Heart left ventricle (tissue), 16 donors: ENCODE measurements around the gene BTBD16. TPM values are rescaled to one million over a fixed set of nuclear protein-coding genes. Genes with fewer than 3 reads are reported as not detected.
A peak's percentile ranks its signal among the peaks of the same experiment; 100 is the strongest.

ENCODE experiments used
- ATAC-seq, 4 donors: fragments of 200-7000 bp; cut with Tn5 transposase; one replicate each; pipeline ENCODE4 v1.9.1; 2020 to 2022; ENCODE audit warnings: moderate library complexity in 4 of 4, mild to moderate bottlenecking in 3 of 4, moderate number of reproducible peaks in 1 of 4
- DNase-seq, 5 donors: peaks; one replicate each; pipeline ENCODE4 v3.0.0-alpha.2; 2020
- H3K27ac ChIP-seq, 12 donors: fragments of 200-600 bp; sonication (generic) in 4 of 12; one replicate each; pipeline versions ENCODE4 v1.5.0 to v1.8.0; 2016 to 2022; ENCODE audit warnings: mild to moderate bottlenecking in 2 of 12
- H3K27me3 ChIP-seq, 9 donors: fragments of 200-600 bp; sonication (generic) in 2 of 9; one replicate each; pipeline versions ENCODE4 v1.5.1 to v1.8.0; 2016 to 2022; ENCODE audit warnings: mild to moderate bottlenecking in 3 of 9
- H3K36me3 ChIP-seq, 9 donors: fragments of 200-600 bp; sonication (generic) in 2 of 9; one replicate each; pipeline versions ENCODE4 v1.5.0 to v1.8.0; 2018 to 2022; ENCODE audit warnings: mild to moderate bottlenecking in 2 of 9
- H3K4me1 ChIP-seq, 12 donors: fragments of 200-600 bp; sonication (generic) in 4 of 12; one replicate each; pipeline versions ENCODE4 v1.5.0 to v1.8.0; 2016 to 2022; ENCODE audit warnings: mild to moderate bottlenecking in 3 of 12
- H3K4me3 ChIP-seq, 12 donors: fragments of 200-600 bp; sonication (generic) in 4 of 12; one replicate each; pipeline versions ENCODE4 v1.5.0 to v1.8.0; 2017 to 2022; ENCODE audit warnings: mild to moderate bottlenecking in 9 of 12, moderate library complexity in 4 of 12
- H3K9me3 ChIP-seq, 12 donors: fragments of 200-600 bp; sonication (generic) in 4 of 12; one replicate each; pipeline versions ENCODE4 v1.5.0 to v1.8.0; 2016 to 2022; ENCODE audit warnings: mild to moderate bottlenecking in 1 of 12
- POLR2A ChIP-seq, 2 donors: fragments of 450-650 bp; IDR thresholded peaks; one replicate each; pipeline ENCODE4 v1.6.1; 2017; ENCODE audit warnings: antibody characterized with exemption in 2 of 2, mild to moderate bottlenecking in 2 of 2, moderate library complexity in 2 of 2
- WGBS, 4 donors: extraction: QIAGEN DNeasy Blood & Tissue Kit in 2 of 4; methylation state at CpG; one replicate each; pipeline versions ENCODE4 v1.1.5 to v1.1.7; 2013 to 2018; 5-methylcytosine and 5-hydroxymethylcytosine counted together
- intact Hi-C, 10 donors: fragments of 100-400 bp; cut with DNase I; formaldehyde crosslinking; loops; one replicate each; pipeline versions ENCODE4 v1.11.1 to v1.14.2; 2022
- polyA plus RNA-seq, 2 donors: library from polyadenylated mRNA; stranded (reverse); fragments of 200-250 nt; gene quantifications; one replicate each; pipeline ENCODE4 v1.2.3, GENCODE V29; 2013
- total RNA-seq, 9 donors: library from RNA; depleted of rRNA in 2 of 9; stranded (reverse); fragments of >200 nt in 2 of 9; fragmentation: NEBNext Ultra II Directional in 3 of 9; extraction: Animal tissue kit (Norgen Biotek cat#: 25700) in 3 of 9; gene quantifications; one replicate each; pipeline versions ENCODE4 v1.1.0 to v1.2.4, GENCODE V29; 2016 to 2023
- TF ChIP-seq, protein P1 (sequence below), 12 donors: fragments of 200-600 bp; sonication (generic) in 4 of 12; IDR thresholded peaks; one replicate each; pipeline versions ENCODE4 v1.5.0 to v1.8.0; 2018 to 2022; ENCODE audit warnings: antibody characterized with exemption in 12 of 12, mild to moderate bottlenecking in 5 of 12
- donor health status: ischemic (EF 13 %, LVEDD 7.1; RV severe dilation, severe dysfunction).
- donor health status: healthy with polysubstance abuse.
- donor health status: DM: no; HTN: yes; CAD: no.
- donor health status: DM: no; HTN: no; CAD: no.
- donor health status: ischemic (EF 25% LVEDD 6.9; RV normal size, moderate dysfunction).
- donor health status: ischemic (EF 25% LVEDD 5.7; RV mildly dilated, moderate dysfunction).
- donor health status: healthy.
- donor health status: DM: yes; HTN: yes; CAD: no.
- donor health status: ischemic (EF 35%, LVEDD 5.7; RV mildly dilated, moderate dysfunction).
- donor health status: nonischemic (EF 11% LVEDD 7.7; RV severe dilation, severe dysfunction).
- donor health status: DM: yes; HTN: yes; CAD: no.
- donor health status: PGD.
- donor health status: ischemic (EF 29% LVEDD 5.4; RV normal size, mild dysfunction).
- donor health status: nonischemic (EF 23%, LVEDD 6.1; RV moderate dilation, normal function).

Gene BTBD16
- total and polyA plus RNA-seq, 11 donors: 0.23 to 0.25 TPM; not detected in 9

DNA sequence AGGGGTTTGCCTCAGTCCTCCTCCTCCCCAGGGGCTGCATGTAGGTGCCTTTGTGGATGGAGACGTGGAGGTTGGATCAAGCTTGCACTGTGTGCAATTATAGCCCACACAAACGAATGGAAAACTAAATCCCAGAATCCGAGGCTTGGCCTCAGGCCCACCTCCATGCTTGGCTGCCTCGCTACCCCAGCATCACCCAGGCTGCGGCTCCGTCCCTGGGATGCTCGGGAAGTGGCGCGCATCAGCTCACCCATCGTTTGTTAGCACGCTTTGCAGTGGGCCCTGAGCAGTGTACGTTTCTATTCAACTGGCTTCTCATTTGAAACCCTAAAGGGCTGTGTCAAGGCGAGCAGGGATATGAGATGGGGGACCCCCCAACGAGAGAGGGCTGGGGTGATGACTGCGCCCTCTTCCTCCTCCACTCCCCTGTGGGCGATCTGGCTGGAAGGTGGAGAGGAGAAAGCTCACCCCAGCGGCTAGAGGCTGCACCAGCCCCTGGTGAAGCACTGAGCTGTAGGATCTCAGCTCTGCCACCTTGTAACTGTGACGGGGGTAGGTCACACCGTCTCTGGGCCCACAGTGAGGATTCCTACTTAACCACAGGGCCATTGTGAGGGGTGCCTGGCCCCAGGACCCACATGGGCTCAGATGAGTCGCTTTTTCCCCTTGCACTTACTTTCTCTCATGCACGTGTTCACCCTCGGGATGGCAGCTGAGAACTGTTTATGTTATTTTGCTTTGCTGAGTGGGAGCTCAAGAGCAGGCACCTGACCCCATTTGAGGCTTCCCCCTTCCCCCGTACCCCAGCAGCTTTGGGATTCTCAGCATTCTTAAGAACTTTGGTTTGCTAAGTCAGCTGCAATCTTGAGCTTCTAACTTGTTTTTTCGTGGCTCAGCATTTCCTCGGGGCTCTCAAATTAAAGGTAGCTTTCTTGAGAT, 12.7 kb upstream of the BTBD16 start:
- H3K27ac ChIP-seq: no peak overlapping the region
- WGBS, 4 donors: 66 to 72% (median 70%) methylated on average over 22 to 25 of the region's 25 CpGs
- no peaks in the 10 kb centered on the region for H3K27me3 ChIP-seq
- H3K4me1 ChIP-seq: peaks cover 0 to 8% (median 0%) of the 10 kb centered on the region in 12 donors
- no peak overlapping the region for H3K4me3 ChIP-seq
- intact Hi-C loops: loop anchor here in 1 of 10 donors (10.0 kb wide), 1 partner anchor 204 kb away; no protein-coding TSS in a partner anchor
- peak in 3 of 4 donors; percentile 30 to 55 (median 43) for ATAC-seq
- peaks cover 0 to 24% (median 12%) of the 10 kb centered on the region in 12 donors for H3K9me3 ChIP-seq
- no peak for DNase-seq
- H3K36me3 ChIP-seq: peaks cover 0 to 63% (median 16%) of the 10 kb centered on the region in 9 donors
- TF ChIP-seq POLR2A (IDR thresholded peaks at IDR 0.05): no peak
- TF ChIP-seq, protein P1, sequence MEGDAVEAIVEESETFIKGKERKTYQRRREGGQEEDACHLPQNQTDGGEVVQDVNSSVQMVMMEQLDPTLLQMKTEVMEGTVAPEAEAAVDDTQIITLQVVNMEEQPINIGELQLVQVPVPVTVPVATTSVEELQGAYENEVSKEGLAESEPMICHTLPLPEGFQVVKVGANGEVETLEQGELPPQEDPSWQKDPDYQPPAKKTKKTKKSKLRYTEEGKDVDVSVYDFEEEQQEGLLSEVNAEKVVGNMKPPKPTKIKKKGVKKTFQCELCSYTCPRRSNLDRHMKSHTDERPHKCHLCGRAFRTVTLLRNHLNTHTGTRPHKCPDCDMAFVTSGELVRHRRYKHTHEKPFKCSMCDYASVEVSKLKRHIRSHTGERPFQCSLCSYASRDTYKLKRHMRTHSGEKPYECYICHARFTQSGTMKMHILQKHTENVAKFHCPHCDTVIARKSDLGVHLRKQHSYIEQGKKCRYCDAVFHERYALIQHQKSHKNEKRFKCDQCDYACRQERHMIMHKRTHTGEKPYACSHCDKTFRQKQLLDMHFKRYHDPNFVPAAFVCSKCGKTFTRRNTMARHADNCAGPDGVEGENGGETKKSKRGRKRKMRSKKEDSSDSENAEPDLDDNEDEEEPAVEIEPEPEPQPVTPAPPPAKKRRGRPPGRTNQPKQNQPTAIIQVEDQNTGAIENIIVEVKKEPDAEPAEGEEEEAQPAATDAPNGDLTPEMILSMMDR (IDR thresholded peaks at IDR 0.05): no peak

- Histone ChIP-seq H3K9me3 (peaks cover 0 to 28% (median 12%) of the 10 kb centered on the region in 12 donors), H3K4me3 (no peak overlapping the region), H3K36me3 (peaks cover 0 to 63% (median 12%) of the 10 kb centered on the region in 9 donors), H3K4me1 (peaks cover 0 to 9% (median 0%) of the 10 kb centered on the region in 12 donors), H3K27ac (no peak overlapping the region), H3K27me3 (no peaks in the 10 kb centered on the region)
- 77 to 90% (median 82%) methylated on average over 4 of the region's 4 CpGs for WGBS, 4 donors
- TF ChIP-seq, protein P1 (IDR thresholded peaks at IDR 0.05): no peak
- TF ChIP-seq POLR2A (IDR thresholded peaks at IDR 0.05): no peak
- no peak for DNase-seq
- intact Hi-C loops: loop anchor here in 1 of 10 donors (10.0 kb wide), 1 partner anchor 204 kb away; no protein-coding TSS in a partner anchor
- peak in 3 of 4 donors; percentile 20 to 48 (median 25) for ATAC-seq
Measured at GRCh38 chr10:122259075-122259466, 12.0 kb upstream of the BTBD16 start.

- intact Hi-C loops: loop anchor here in 4 of 10 donors (10.0 kb wide), 1 partner anchor 117 kb away; no protein-coding TSS in a partner anchor
- Histone ChIP-seq H3K9me3 (peaks cover 0 to 28% (median 12%) of the 10 kb centered on the region in 12 donors), H3K4me1 (peaks cover 0 to 28% (median 6%) of the 10 kb centered on the region in 12 donors), H3K27me3 (no peaks in the 10 kb centered on the region), H3K36me3 (peaks cover 0 to 43% (median 6%) of the 10 kb centered on the region in 9 donors), H3K4me3 (no peak overlapping the region), H3K27ac (no peak overlapping the region)
- ATAC-seq (no peak), DNase-seq (no peak)
- TF ChIP-seq, protein P1 (IDR thresholded peaks at IDR 0.05): no peak
- WGBS, 4 donors: 66 to 98% (median 77%) methylated on average over 1 of the region's 1 CpG
Measured at GRCh38 chr10:122261584-122261983, 9.5 kb upstream of the BTBD16 start.

DNA sequence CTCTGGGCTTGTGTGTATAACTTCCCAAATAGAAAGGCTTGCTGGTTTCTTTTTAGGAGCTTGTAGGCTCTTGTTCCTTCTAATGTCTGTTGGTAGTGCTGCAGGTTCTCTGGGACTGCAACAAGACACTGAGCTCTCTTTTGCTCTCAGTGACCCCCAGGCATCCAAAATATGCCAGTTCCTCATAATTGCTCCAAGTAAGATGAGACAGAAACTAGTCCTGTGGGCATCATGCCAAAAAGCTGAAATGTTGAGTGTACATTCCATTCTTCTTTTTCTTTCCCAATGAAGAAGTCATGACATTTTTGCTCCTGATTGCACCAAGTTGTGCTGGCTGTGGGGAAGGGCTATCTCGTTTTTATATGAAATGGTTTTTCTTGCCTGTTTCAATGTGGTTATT, 7.1 kb upstream of the BTBD16 start:
- peaks cover 0 to 35% (median 9%) of the 10 kb centered on the region in 12 donors for H3K4me1 ChIP-seq

More for the DNA sequence above, 7.1 kb upstream of the BTBD16 start:
- 32 to 44% (median 36%) methylated on average over 1 of the region's 1 CpG for WGBS, 4 donors
- DNase-seq (no peak), ATAC-seq (no peak)
- H3K36me3 ChIP-seq: peaks cover 0 to 54% (median 0%) of the 10 kb centered on the region in 9 donors
- no peak overlapping the region for H3K4me3 ChIP-seq
- H3K27me3 ChIP-seq: no peaks in the 10 kb centered on the region
- TF ChIP-seq POLR2A (IDR thresholded peaks at IDR 0.05): no peak
- TF ChIP-seq, protein P1 (IDR thresholded peaks at IDR 0.05): no peak
- peak overlapping the region in 2 of 12 donors; percentile 6 to 34 for H3K27ac ChIP-seq
- peaks cover 0 to 28% (median 12%) of the 10 kb centered on the region in 12 donors for H3K9me3 ChIP-seq
- intact Hi-C loops: loop anchor here in 4 of 10 donors (10.0 kb wide), 1 partner anchor 119 kb away; no protein-coding TSS in a partner anchor
